Breast epithelium (tissue), 4 donors: ENCODE measurements around the gene RAP1GAP2. TPM values are rescaled to one million over a fixed set of nuclear protein-coding genes. Genes with fewer than 3 reads are reported as not detected.

Experiments
- DNase-seq, 2 donors: peaks; one replicate each; pipeline ENCODE4 v3.0.0-alpha.2; 2019; ENCODE audit warnings: low spot score in 2 of 2
- H3K27ac ChIP-seq, 2 donors: fragments of 200-600 bp; sonication (generic) in 1 of 2; one replicate each; pipeline ENCODE4 v1.5.1; 2016 to 2019; ENCODE audit warnings: mild to moderate bottlenecking in 1 of 2
- H3K27me3 ChIP-seq, 2 donors: fragments of 200-600 bp; sonication (generic) in 1 of 2; one replicate each; pipeline versions ENCODE4 v1.5.1 to v1.6.0; 2017 to 2019; ENCODE audit warnings: control low read depth in 1 of 2, mild to moderate bottlenecking in 1 of 2
- H3K36me3 ChIP-seq: fragments of 200-600 bp; one replicate; pipeline ENCODE4 v1.5.1; 2019
- H3K4me1 ChIP-seq, 2 donors: fragments of 200-600 bp; sonication (generic); one replicate each; pipeline ENCODE4 v1.5.1; 2016 to 2019; ENCODE audit warnings: control low read depth in 1 of 2
- H3K4me3 ChIP-seq, 3 donors: fragments of 200-600 bp; sonication (generic); 1 replicate in 2 of 3; 2 replicates in 1 of 3; pipeline ENCODE4 v1.5.1; 2016 to 2019; ENCODE audit warnings: mild to moderate bottlenecking in 3 of 3, moderate library complexity in 2 of 3
- H3K9me3 ChIP-seq, 2 donors: fragments of 200-600 bp; sonication (generic) in 1 of 2; one replicate each; pipeline ENCODE4 v1.5.1; 2016 to 2019; ENCODE audit warnings: control low read depth in 1 of 2
- CTCF ChIP-seq, 3 donors: fragments of 450-650 bp; IDR thresholded peaks; one replicate each; pipeline ENCODE4 v1.5.1; 2016 to 2017; ENCODE audit warnings: antibody characterized with exemption in 3 of 3, mild to moderate bottlenecking in 3 of 3, moderate library complexity in 3 of 3
- POLR2A ChIP-seq: fragments of 450-650 bp; IDR thresholded peaks from one replicate; pipeline ENCODE4 v1.6.1; 2016; ENCODE audit warnings: antibody characterized with exemption, mild to moderate bottlenecking, moderate library complexity
- POLR2AphosphoS5 ChIP-seq, 3 donors: sonication (generic); formaldehyde crosslinking; IDR thresholded peaks; one replicate each; pipeline ENCODE4 v1.6.1; 2017; ENCODE audit warnings: antibody characterized with exemption in 3 of 3
- intact Hi-C: fragments of 100-400 bp; cut with DNase I; formaldehyde crosslinking; loops from one replicate; pipeline ENCODE4 v1.15.1; 2023; ENCODE audit warnings: low total_unique reads
- total RNA-seq, 3 donors: library from RNA; depleted of rRNA; stranded (reverse); fragments of >200 nt; gene quantifications; one replicate each; pipeline ENCODE4 v1.1.0, GENCODE V29; 2016

RAP1GAP2 gene
- total RNA-seq, 3 donors from 2014 or later: 5.3 to 23.4 (median 10.8) TPM

- Histone ChIP-seq H3K4me1 (no peaks in the 10 kb centered on the region), H3K27me3 (no peaks in the 10 kb centered on the region), H3K9me3 (no peaks in the 10 kb centered on the region), H3K36me3 (no peaks in the 10 kb centered on the region), H3K27ac (no peak overlapping the region), H3K4me3 (no peak overlapping the region)
- DNase-seq: no peak
- no peak for TF ChIP-seq CTCF (IDR thresholded peaks at IDR 0.05)
- no peak for TF ChIP-seq POLR2A
- no peak for TF ChIP-seq POLR2AphosphoS5 (IDR thresholded peaks at IDR 0.05)
- intact Hi-C loops: no loop called here
Measured at GRCh38 chr17:2898255-2898926, 102.2 kb downstream of the RAP1GAP2 start.

DNA sequence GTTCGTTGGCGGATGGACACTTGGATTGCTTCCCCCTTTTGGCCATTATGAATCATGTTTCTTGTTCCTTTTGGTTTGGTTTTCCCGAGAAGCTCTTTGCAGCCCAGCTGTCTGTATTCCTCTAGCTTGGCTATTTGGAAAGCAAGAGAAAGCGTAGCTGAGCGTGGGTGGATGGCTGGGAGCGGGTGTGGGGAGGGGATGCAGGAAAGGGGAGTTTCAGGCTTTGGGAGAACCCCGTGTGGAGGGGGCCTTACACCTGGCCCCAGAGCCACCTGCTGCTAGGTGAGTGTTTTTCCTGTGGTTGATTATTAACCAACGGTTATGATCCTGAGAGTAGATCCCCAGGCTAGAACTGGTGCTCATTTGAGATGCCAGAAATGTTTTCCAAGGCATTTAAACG, 103.7 kb downstream of the RAP1GAP2 start:
- no peaks in the 10 kb centered on the region for H3K4me1 ChIP-seq
- intact Hi-C loops: no loop called here
- H3K9me3 ChIP-seq: no peaks in the 10 kb centered on the region
- H3K4me3 ChIP-seq: no peak overlapping the region
- DNase-seq: no peak
- TF ChIP-seq CTCF (IDR thresholded peaks at IDR 0.05) (no peak), POLR2A (no peak), POLR2AphosphoS5 (IDR thresholded peaks at IDR 0.05) (no peak)
- no peaks in the 10 kb centered on the region for H3K27me3 ChIP-seq
- no peak overlapping the region for H3K27ac ChIP-seq
- H3K36me3 ChIP-seq: no peaks in the 10 kb centered on the region

GRCh38 chr17:2900842-2901241, 104.6 kb downstream of the RAP1GAP2 start:
- no peaks in the 10 kb centered on the region for H3K27me3 ChIP-seq
- intact Hi-C loops: no loop called here

GRCh38 chr17:2901582-2901981, 105.3 kb downstream of the RAP1GAP2 start:
- no peak for DNase-seq
- intact Hi-C loops: no loop called here
- no peak overlapping the region for H3K4me3 ChIP-seq
- TF ChIP-seq CTCF (IDR thresholded peaks at IDR 0.05) (no peak), POLR2AphosphoS5 (IDR thresholded peaks at IDR 0.05) (no peak), POLR2A (no peak)
- no peaks in the 10 kb centered on the region for H3K4me1 ChIP-seq
- no peaks in the 10 kb centered on the region for H3K27me3 ChIP-seq
- no peaks in the 10 kb centered on the region for H3K36me3 ChIP-seq
- H3K9me3 ChIP-seq: no peaks in the 10 kb centered on the region
- no peak overlapping the region for H3K27ac ChIP-seq

More at GRCh38 chr17:2900842-2901241, 104.6 kb downstream of the RAP1GAP2 start:
- Histone ChIP-seq H3K9me3 (no peaks in the 10 kb centered on the region), H3K36me3 (no peaks in the 10 kb centered on the region), H3K4me1 (no peaks in the 10 kb centered on the region), H3K27ac (no peak overlapping the region), H3K4me3 (no peak overlapping the region)
- TF ChIP-seq CTCF (IDR thresholded peaks at IDR 0.05) (no peak), POLR2A (no peak), POLR2AphosphoS5 (IDR thresholded peaks at IDR 0.05) (no peak)
- DNase-seq: no peak

DNA sequence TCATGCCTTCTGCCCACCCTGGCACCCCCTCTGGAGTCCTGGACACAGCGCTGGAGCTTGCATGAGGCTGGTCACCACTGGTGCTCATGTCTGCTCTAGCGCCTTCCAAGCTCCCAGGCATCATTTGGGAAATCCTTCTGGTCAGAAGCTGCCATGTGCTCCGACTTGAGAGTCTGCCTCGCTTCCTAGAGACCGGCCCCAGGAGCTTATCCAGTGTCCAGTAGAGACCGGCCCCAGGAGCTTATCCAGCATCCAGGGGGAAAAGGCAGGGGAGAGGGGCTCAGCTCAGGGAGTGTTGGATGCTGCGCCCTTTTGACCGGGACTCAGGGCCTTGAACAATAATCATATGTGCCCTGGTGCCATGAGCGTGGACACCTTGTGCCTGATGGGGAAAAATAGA, 106.3 kb downstream of the RAP1GAP2 start:
- DNase-seq: no peak
- intact Hi-C loops: no loop called here
- TF ChIP-seq POLR2A: no peak
- TF ChIP-seq CTCF (IDR thresholded peaks at IDR 0.05): no peak
- TF ChIP-seq POLR2AphosphoS5 (IDR thresholded peaks at IDR 0.05): no peak

More for the DNA sequence above, 106.3 kb downstream of the RAP1GAP2 start:
- Histone ChIP-seq H3K9me3 (no peaks in the 10 kb centered on the region), H3K36me3 (no peaks in the 10 kb centered on the region), H3K4me3 (no peak overlapping the region), H3K4me1 (no peaks in the 10 kb centered on the region), H3K27ac (no peak overlapping the region), H3K27me3 (no peaks in the 10 kb centered on the region)
